Measurements from ENCODE around the gene ACTR1A. TPM values are rescaled to one million over a fixed set of nuclear protein-coding genes. Genes with fewer than 3 reads are reported as not detected.

Gene ACTR1A
- total RNA-seq, 2 experiments from 2014 or later: 55.5 to 68.3 TPM

GRCh38 chr10:102507521-102507920 lies 5.0 kb upstream of the ACTR1A start:
- no peaks in the 10 kb centered on the region for H3K9me3 ChIP-seq (ENCODE audit: low read length)
- peaks cover 32% of the 10 kb centered on the region for H3K4me1 ChIP-seq (ENCODE audit: insufficient read depth, low read length, poor library complexity, severe bottlenecking)
- H3K4me3 ChIP-seq (ENCODE audit: low read depth, low read length, poor library complexity, severe bottlenecking): no peak overlapping the region
- no TSS peak for BruUV-seq (replicated peaks)
- no peaks in the 10 kb centered on the region for H4K20me1 ChIP-seq (ENCODE audit: insufficient read depth, low read length)
- no peak overlapping the region for H3K27ac ChIP-seq (ENCODE audit: low read depth, low read length, poor library complexity, severe bottlenecking)
- no peaks in the 10 kb centered on the region for H3K9me2 ChIP-seq (ENCODE audit: insufficient read depth, low read length)
- CTCF ChIA-PET (ENCODE audit: unreplicated experiment): no interaction called here
- peaks cover 9% of the 10 kb centered on the region; the same call in 1 of the 2 replicates for H3K79me2 ChIP-seq (ENCODE audit: insufficient read depth, low read depth, low read length)
- H3K4me2 ChIP-seq (ENCODE audit: low read length): no peak overlapping the region
- no peak for DNase-seq (ENCODE audit: low spot score)
- peaks cover 24% of the 10 kb centered on the region for H3K36me3 ChIP-seq (ENCODE audit: insufficient read depth, low read length)
- no peak overlapping the region for H2AFZ ChIP-seq (ENCODE audit: low read length)
- POLR2A ChIA-PET: no interaction called here
- intact Hi-C loops (cut with micrococcal nuclease; ENCODE audit: unreplicated experiment): no loop called here
- TF ChIP-seq CTCF (conservative IDR thresholded peaks at IDR 0.05; ENCODE audit: low read length) (no peak), EZH2phosphoT487 (IDR thresholded peaks at IDR 0.05; ENCODE audit: borderline replicate concordance, low read depth, low read length) (no peak)

DNA sequence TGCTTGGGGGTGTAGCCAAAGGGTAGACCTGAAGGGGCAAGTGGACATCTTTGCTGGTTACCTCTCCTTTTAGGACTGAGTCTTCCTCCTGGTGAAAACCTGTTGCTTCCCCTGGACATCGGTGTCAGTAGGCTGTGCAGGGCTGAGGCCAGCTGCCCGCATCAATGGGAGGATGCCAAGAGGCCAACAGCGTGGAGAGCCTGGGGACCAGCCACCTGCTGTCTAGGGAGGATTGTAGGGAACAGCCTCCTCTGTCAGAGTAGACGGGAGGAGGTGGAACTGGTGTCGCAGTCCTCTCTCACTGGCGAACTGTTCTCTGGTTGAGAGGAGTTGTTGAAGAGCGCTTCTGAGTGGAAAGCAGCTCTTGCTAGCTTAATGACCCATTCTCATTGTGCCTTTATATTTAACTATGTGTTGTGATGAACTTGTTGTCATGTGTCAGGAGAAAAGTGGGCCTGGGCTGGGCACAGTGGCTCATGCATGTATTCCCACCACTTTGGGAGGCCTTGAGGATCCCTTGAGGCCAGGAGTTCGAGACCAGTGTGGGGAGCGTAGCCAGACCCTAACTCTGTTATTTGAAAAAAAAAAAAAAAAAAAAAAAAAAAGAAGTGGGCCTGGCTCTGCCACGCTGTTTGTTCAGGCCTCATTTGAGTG lies 3.1 kb upstream of the ACTR1A start:
- TF ChIP-seq EZH2phosphoT487 (IDR thresholded peaks at IDR 0.05; ENCODE audit: borderline replicate concordance, low read depth, low read length) (no peak), CTCF (conservative IDR thresholded peaks at IDR 0.05; ENCODE audit: low read length) (no peak)
- peaks cover 22% of the 10 kb centered on the region for H3K79me2 ChIP-seq (ENCODE audit: insufficient read depth, low read depth, low read length)
- DNase-seq (ENCODE audit: low spot score): no peak
- ChIA-PET CTCF (ENCODE audit: unreplicated experiment) (no interaction called here), POLR2A (interaction anchor here (0.7 to 2.1 kb wide), 5 partner anchors 44 to 85 kb away, joined by 3 to 6 read pairs (median 3); partner anchors contain the start of gene FBXL15)
- BruUV-seq (replicated peaks): no TSS peak
- peaks cover 18% of the 10 kb centered on the region for H3K36me3 ChIP-seq (ENCODE audit: insufficient read depth, low read length)
- no peaks in the 10 kb centered on the region for H3K9me3 ChIP-seq (ENCODE audit: low read length)
- peak overlapping the region; percentile 99 for H3K4me2 ChIP-seq (ENCODE audit: low read length)
- H4K20me1 ChIP-seq (ENCODE audit: insufficient read depth, low read length): no peaks in the 10 kb centered on the region
- H3K9me2 ChIP-seq (ENCODE audit: insufficient read depth, low read length): no peaks in the 10 kb centered on the region
- intact Hi-C loops (cut with micrococcal nuclease; ENCODE audit: unreplicated experiment): no loop called here
- H3K4me1 ChIP-seq (ENCODE audit: insufficient read depth, low read length, poor library complexity, severe bottlenecking): peaks cover 20% of the 10 kb centered on the region
- no peak overlapping the region for H3K27ac ChIP-seq (ENCODE audit: low read depth, low read length, poor library complexity, severe bottlenecking)
- peak overlapping the region; percentile 98 for H3K4me3 ChIP-seq (ENCODE audit: low read depth, low read length, poor library complexity, severe bottlenecking)
- H2AFZ ChIP-seq (ENCODE audit: low read length): no peak overlapping the region

- Histone ChIP-seq H3K4me2 (ENCODE audit: low read length) (peak overlapping the region; percentile 99), H3K9me2 (ENCODE audit: insufficient read depth, low read length) (no peaks in the 10 kb centered on the region), H2AFZ (ENCODE audit: low read length) (peak overlapping the region; percentile 53; the same call in 1 of the 2 replicates), H4K20me1 (ENCODE audit: insufficient read depth, low read length) (no peaks in the 10 kb centered on the region), H3K36me3 (ENCODE audit: insufficient read depth, low read length) (peaks cover 17% of the 10 kb centered on the region), H3K79me2 (ENCODE audit: insufficient read depth, low read depth, low read length) (peaks cover 26% of the 10 kb centered on the region), H3K9me3 (ENCODE audit: low read length) (no peaks in the 10 kb centered on the region), H3K4me3 (ENCODE audit: low read depth, low read length, poor library complexity, severe bottlenecking) (peak overlapping the region; percentile 98), H3K4me1 (ENCODE audit: insufficient read depth, low read length, poor library complexity, severe bottlenecking) (peaks cover 20% of the 10 kb centered on the region), H3K27ac (ENCODE audit: low read depth, low read length, poor library complexity, severe bottlenecking) (no peak overlapping the region)
- no peak for TF ChIP-seq EZH2phosphoT487 (IDR thresholded peaks at IDR 0.05; ENCODE audit: borderline replicate concordance, low read depth, low read length)
- TF ChIP-seq CTCF (conservative IDR thresholded peaks at IDR 0.05; ENCODE audit: low read length): no peak
- POLR2A ChIA-PET: interaction anchor here (0.6 to 2.1 kb wide), 7 partner anchors 8 to 106 kb away, joined by 3 to 6 read pairs (median 3); partner anchors contain the start of gene FBXL15
- BruUV-seq (replicated peaks): no TSS peak
- DNase-seq (ENCODE audit: low spot score): no peak
- CTCF ChIA-PET (ENCODE audit: unreplicated experiment): interaction anchor here (0.9 to 1.0 kb wide), 2 partner anchors 11 to 79 kb away, joined by 3 read pairs; no protein-coding TSS in a partner anchor
- intact Hi-C loops (cut with micrococcal nuclease; ENCODE audit: unreplicated experiment): no loop called here
These were observed 2.4 kb upstream of the ACTR1A start for GRCh38 chr10:102504976-102505300.
